ENCODE results near the gene SETD2.

SETD2 gene

DNA sequence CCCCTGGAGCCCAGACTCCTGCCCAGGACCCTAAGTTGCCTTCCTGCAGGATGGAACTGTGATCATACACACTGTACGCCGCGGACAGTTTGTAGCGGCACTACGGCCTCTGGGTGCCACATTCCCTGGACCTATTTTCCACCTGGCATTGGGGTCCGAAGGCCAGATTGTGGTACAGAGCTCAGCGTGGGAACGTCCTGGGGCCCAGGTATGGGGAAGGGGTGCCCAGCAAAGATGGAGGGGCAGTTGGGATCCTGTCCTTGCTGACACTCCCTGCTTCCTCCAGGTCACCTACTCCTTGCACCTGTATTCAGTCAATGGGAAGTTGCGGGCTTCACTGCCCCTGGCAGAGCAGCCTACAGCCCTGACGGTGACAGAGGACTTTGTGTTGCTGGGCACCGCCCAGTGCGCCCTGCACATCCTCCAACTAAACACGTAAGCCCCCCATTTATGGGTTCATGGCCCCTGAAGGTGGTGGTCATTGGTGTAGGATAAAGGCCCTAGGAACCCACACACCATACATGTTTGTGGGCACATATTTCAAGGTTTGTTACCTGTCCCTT, 155.6 kb downstream of the SETD2 start:
- no peak for DNase-seq

DNA sequence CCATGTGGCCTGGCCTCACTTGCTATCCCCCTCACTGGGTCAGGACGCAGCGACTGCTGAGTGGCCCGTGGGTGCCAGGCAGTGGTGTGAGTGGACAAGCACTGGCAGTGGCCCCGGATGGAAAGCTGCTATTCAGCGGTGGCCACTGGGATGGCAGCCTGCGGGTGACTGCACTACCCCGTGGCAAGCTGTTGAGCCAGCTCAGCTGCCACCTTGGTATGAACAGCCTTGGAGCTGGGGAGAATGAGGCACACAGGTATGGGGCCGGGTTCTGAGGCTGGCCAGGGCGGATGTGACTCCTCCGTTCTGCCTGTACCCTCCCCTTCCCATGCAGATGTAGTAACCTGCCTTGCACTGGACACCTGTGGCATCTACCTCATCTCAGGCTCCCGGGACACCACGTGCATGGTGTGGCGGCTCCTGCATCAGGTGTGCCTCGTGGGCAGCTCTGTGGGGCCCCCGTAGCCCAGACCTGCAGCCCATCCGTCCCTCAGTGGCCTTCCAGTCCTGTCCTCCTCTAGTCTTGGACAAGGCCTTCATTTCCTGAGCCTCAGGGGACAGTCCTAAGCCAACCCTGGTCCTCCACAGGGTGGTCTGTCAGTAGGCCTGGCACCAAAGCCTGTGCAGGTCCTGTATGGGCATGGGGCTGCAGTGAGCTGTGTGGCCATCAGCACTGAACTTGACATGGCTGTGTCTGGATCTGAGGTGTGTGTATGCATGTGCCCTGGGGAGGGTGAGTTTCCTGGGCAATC, 156.3 kb downstream of the SETD2 start:
- DNase-seq: no peak

DNA sequence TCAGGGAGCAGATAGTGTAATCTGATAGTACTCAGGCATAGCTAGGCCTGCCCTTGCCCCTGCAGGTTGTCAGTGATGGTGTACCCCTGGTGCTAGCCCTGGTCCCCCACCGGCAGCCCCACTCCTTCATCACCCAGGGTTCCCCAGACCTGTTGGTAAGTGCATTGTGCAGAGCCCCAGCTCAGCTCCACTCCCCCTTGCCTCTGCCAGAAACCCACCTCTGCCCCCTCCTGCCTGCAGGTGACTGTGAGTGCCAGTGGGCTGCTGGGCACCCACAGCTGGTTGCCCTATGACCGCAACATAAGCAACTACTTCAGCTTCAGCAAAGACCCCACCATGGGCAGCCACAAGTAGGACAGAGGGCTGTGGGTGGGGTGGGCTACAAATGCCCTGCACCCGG, 156.9 kb downstream of the SETD2 start:
- no peak for DNase-seq

DNA sequence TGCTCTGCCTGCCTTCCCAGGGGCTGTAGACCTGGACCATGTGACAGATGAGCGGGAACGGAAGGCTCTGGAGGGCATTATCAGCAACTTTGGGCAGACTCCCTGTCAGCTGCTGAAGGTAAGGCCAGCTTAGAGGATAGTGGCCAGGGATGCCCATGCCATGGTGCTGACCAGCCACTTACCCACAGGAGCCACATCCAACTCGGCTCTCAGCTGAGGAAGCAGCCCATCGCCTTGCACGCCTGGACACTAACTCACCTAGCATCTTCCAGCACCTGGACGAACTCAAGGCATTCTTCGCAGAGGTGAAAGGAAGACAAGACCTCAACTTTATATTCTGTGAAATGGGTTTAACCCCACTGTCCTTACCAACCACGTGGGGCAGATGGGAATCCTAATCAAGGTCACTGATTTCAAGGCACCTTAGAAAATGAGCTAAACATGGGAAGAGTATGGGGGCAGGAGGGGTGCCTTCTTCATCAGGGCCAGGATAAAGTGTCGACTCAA, 157.7 kb downstream of the SETD2 start:
- no peak for DNase-seq

DNA sequence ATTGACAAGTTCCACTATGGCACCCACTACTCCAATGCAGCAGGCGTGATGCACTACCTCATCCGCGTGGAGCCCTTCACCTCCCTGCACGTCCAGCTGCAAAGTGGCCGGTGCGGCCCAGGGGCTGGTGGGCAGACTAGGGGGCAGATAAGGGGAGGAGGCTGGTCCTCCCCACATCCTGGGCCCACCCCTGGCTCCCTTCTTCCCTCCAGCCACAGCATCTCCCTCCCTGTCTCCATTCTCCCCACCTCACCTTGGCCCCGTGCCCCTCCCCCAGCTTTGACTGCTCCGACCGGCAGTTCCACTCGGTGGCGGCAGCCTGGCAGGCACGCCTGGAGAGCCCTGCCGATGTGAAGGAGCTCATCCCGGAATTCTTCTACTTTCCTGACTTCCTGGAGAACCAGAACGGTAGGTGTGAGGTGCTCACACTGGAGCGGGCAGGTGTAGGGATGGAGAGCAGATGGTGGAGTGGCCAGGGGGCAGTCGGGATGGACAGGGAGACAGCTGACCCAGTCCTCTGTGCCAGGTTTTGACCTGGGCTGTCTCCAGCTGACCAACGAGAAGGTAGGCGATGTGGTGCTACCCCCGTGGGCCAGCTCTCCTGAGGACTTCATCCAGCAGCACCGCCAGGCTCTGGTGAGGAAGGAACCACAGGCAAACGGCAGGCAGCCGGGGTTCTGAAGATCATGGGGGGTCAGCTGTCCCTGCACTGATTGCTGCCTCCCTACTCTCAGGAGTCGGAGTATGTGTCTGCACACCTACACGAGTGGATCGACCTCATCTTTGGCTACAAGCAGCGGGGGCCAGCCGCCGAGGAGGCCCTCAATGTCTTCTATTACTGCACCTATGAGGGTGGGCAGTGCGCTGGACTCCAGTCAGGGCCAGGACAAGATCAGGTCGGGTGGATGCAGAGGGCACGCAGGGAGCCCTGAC, 158.4 kb downstream of the SETD2 start:
- DNase-seq: no peak

DNA sequence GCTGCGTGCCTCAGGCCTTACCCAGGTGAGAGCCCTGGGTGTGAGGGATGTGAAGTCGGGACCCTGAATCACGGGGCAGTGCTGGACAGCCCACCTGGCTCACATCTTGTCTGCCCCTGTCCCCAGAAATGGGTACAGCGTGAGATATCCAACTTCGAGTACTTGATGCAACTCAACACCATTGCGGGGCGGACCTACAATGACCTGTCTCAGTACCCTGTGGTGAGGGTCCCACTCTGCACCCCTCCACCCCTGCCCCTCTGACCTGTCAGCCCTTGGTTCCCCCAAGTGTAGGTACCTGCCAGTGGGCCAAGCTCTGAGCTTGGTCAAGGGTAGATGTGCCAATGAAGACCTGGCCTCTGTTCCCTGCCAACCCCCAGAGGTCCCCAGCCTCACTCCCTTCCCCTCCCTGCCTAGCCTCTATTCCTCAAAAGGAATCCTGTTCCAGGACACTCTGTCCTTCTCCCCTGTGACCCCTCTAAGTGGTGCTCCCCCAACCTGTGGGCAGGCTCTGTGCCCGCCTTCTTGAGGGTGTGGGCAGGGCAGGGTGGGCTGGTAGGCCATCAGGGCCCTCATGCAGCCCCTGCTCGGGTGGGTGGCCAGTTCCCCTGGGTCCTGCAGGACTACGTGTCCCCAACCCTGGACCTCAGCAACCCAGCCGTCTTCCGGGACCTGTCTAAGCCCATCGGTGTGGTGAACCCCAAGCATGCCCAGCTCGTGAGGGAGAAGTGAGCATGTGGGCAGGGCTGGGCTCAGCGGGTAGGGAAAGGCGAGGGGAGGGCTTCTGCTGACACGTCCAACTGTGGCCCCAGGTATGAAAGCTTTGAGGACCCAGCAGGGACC, 159.3 kb downstream of the SETD2 start:
- DNase-seq: no peak

DNA sequence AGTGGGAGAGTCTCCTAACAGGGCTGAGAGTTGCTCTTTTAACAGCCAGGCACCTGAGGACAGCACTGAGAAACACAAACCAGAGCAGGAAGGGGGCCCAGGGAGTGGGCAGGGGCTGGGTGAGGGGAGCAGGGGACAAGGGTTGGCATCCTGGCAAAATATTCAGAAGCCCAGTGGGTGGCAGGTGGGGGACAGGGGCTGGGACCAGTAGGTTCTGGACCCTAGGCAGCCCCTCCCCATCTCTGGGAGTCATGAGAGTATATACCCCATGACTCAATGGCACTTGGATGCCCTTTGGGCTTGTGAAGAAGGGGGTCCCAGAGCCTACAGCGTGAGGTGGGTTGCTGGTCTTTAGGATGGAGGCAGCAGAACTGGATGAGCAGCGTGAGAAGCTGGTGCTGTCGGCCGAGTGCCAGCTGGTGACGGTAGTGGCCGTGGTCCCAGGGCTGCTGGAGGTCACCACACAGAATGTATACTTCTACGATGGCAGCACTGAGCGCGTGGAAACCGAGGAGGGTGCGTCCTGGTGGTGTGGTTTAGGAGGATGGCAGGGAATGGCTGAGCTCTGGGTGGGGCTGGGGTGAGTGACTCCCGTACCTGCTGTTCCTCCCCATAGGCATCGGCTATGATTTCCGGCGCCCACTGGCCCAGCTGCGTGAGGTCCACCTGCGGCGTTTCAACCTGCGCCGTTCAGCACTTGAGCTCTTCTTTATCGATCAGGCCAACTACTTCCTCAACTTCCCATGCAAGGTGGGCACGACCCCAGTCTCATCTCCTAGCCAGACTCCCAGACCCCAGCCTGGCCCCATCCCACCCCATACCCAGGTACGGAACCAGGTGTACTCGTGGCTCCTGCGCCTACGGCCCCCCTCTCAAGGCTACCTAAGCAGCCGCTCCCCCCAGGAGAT, 160.2 kb downstream of the SETD2 start:
- no peak for DNase-seq

DNA sequence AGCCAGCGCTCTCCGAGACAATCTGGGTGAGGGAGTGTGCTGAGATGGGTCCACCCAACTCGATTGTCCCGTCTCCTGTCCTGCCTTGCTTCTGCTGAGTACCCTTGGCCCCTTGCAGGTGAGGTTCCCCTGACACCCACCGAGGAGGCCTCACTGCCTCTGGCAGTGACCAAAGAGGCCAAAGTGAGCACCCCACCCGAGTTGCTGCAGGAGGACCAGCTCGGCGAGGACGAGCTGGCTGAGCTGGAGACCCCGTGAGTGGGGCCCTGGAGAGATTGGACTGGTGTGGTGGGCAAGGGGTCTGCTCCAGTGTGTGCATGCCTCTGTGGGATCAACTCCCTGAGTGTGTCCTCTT, 160.9 kb downstream of the SETD2 start:
- no peak for DNase-seq

DNA sequence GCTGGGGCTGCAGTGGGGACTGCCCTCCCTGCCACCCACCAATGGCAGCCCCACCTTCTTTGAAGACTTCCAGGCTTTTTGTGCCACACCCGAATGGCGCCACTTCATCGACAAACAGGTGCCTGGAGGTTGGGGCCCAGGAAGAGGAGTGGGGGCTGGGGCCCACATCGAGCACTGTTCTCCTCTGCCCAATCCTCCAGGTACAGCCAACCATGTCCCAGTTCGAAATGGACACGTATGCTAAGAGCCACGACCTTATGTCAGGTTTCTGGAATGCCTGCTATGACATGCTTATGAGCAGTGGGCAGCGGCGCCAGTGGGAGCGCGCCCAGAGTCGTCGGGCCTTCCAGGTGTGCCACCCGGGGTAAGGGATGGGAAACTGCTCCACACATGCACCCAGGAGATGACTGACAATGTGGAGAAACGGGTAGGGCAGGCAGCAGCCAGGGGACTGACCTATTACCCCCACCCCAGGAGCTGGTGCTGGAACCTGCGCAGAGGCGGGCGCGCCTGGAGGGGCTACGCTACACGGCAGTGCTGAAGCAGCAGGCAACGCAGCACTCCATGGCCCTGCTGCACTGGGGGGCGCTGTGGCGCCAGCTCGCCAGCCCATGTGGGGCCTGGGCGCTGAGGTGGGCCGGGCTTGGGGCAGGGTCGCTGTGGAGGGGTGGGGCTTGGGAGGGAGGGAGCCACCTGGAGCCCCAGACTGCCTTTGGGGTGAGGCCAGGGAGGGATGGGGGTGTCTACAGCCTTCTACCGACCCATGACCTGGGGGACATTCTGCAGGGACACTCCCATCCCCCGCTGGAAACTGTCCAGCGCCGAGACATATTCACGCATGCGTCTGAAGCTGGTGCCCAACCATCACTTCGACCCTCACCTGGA, 161.5 kb downstream of the SETD2 start:
- no peak for DNase-seq

DNA sequence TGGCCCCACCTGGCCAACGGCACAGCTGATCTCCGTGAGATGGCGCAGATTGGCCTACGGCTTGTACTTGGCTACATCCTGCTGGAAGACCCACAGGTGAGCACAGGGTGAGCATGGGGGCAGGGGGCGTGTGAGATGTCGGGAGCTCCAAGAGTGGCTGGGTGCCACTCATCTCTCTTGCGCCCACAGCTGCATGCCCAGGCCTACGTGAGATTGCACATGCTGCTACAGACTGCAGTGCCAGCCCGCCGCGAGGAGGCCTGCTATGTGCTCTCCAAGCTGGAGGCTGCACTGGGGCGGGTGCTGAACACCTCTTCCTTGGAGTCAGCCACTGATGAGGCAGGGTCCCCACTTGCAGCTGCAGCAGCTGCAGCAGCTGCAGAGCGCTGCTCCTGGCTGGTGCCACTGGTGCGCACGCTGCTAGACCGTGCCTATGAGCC, 162.2 kb downstream of the SETD2 start:
- no peak for DNase-seq

DNA sequence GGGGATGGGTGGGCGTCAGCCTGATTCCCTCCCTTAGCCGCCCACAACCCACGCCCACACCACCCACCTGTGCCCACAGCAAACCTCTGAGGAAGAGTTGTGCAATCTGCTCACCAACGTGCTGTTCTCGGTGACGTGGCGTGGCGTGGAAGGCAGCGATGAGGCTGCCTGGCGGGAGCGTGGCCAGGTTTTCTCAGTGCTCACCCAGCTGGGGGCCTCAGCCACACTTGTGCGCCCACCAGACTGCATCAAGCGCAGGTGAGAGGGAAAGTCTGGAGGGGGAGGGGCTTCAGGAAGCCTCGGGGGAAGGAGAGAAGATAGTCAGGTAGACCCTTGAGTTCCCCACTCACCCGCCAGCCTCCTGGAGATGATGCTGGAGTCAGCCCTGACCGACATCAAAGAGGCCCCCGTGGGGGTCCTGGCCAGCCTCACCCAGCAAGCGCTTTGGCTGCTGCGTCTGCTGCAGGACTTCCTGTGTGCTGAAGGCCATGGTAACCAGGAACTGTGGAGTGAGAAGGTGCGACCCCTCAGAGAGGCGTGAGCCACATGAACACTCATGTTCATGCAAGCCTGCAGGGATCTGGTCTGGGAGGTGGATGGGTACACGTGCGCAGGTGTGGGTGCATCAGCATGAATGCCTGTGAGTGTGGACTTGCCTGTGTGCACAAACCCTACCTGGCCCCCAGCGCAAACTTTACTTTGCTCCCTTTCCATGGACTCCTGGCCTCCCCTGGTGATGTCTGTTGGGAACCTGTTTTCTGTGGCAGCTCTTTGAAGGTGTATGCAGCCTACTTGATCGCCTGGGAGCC, 162.8 kb downstream of the SETD2 start:
- DNase-seq: no peak

DNA sequence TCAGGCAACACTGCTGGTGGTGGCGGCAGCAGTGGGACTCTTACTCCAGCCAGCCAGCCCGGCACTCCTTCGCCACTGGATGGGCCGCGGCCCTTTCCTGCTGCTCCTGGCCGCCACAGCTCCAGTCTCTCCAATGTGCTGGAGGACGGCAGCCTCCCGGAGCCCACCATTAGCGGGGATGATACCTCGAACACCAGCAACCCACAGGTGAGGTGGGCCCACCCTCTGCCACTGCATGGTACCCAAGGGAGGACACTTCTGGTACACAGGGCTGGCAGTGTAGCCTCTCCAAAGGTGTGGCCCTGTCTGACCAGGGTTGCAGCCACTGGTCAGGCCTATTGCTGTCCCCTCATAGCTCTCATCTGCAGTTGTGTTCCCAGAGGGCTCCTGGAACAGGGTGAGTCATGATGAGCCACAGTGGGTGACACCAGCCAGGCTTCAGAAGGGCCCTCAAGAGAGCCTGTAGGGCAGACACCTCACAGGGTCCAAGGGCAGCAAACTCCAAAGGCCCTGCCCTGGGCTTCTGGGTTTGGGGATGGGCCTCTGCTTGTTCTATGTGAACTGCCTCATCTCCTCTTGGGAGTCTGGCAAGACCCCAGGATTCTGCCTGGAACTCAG, 163.6 kb downstream of the SETD2 start:
- DNase-seq: no peak

DNA sequence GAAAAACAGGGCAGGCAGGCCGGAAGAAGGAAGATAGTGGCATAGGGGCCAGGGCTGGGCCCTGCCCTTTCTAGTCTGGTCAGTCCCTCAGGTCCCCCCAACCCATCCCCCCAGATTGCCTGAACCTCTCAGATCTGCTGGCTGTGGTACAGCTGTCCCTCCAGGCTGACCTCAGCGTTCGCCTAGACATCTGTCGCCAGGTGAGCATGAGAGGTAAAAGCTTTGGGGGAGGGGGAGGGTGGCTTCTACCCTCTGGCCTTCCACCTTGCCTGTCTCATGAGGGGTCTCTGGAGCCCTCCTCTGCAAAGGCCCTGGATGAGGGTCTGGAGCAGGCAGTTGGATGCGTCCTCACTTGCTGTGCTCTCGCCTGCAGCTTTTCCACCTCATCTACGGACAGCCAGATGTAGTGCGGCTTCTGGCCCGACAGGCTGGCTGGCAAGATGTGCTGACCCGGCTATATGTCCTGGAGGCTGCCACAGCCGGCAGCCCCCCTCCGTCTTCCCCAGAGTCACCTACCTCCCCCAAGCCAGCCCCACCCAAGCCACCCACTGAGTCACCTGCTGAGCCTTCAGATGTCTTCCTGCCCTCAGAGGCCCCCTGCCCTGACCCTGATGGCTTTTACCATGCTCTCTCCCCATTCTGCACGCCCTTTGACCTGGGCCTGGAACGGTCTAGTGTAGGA, 164.3 kb downstream of the SETD2 start:
- no peak for DNase-seq

DNA sequence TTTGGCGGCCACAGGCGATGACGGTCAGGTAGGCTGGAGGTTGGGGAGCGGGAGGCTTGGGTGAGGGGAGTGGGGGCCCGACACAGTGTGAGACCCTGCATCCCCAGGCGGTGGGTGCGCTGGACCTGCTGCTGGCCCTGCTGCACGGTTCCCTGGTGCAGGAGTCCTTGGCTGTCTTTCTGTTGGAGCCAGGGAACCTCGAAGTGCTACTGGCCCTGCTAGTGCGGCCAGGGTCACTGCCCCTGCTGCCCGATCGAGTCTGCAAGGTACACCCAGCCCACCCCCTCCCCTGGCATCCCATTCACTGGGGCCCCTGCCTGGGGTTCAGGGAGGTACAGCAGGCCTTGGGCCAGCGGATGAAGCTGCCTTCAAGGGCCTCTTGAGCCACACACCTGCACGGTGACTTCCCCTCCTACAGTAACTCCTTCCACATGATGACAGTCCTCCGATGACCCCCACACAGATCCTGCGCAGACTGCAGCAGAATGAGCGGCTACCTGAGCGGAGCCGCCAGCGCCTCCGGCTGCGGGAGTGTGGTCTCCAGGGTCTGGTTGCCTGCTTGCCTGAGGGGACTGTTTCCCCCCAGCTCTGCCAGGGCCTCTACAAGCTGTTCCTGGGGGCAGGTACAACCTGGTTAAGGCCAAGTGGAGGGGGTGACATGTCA, 164.9 kb downstream of the SETD2 start:
- DNase-seq: no peak

DNA sequence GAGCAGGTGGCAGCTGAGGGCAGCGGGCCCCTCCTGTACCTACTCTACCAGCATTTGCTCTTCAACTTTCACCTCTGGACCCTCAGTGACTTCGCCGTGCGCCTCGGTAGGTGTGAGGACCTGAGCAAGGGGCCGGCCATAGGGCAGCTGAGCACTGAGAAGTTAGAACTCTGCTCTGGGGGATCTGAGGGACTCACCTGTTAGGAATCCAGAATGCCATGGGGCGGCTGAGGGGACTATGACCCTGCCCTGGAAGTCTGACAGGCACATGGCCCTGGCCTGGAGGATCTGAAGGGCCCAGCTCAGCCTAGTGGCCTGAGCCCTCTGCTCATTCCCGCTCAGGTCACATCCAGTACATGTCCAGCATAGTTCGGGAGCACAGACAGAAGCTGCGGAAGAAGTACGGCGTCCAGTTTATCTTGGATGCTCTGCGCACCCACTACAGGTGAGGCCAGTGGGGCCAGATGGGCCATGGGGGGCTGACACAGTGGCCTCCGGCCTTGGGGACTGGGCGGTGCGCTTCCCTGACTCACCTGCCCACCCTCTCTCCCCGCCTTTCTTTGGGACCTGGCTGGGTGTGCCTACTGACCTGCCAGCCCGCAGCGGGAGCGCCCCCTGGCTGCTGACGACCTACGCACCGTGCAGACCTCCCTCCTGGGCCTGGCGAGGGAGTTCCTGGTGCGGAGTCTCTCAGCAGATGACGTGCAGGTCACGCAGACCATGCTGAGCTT, 165.6 kb downstream of the SETD2 start:
- no peak for DNase-seq

DNA sequence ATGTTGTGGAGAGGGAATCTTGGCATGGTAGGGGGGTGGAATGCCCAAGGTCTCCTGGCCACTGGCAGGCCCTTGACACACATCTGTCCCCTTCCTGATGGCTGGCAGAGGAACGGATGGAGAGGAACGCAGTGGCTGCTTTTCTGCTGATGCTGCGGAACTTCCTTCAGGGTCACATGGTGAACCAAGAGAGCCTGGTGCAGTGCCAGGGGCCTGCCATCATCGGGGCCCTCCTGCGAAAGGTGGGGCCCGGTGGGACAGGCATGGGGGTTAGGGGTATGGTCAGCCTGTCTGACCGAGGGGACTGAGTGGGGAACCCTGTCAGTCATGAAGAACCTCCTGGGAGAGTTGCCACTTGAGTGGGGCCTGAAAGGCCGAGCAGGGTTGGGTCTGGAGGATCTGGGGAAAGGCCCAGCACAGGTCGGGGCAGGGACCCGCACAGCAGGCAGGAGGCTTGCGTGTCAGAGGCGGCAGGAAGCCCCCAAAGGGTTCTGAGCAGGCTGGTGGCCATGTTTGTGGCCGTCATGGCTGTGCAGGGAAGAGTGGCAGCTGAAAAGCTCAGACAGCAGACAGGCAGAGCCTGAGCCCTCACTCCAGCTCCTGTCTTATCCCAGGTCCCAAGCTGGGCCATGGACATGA, 166.3 kb downstream of the SETD2 start:
- no peak for DNase-seq
